ENCODE measurements around the gene DEPDC1. TPM values are rescaled to one million over a fixed set of nuclear protein-coding genes. Genes with fewer than 3 reads are reported as not detected.
"Not testable (repeated sequence)": the region's sequence is repeated elsewhere in the genome, so short reads cannot be mapped to it uniquely, and the experiment has no call there.

The DEPDC1 gene
- total RNA-seq, 4 donors from 2014 or later, result 0.11 TPM; not detected in 3

- intact Hi-C loops (cut with DNase I; ENCODE audit: low total_unique reads), result no loop called here
- TF ChIP-seq CTCF (IDR thresholded peaks at IDR 0.05 in 4 of 5, conservative IDR thresholded peaks at IDR 0.05 in 1 of 5) (no peak), POLR2A (IDR thresholded peaks at IDR 0.05) (no peak)
- H3K27me3 ChIP-seq, result no peaks in the 10 kb centered on the region
- peaks cover 10 to 19% of the 10 kb centered on the region in 2 donors for H3K4me1 ChIP-seq
- DNase-seq (no peak), ATAC-seq (no peak)
- in situ Hi-C loops (cut with MboI; ENCODE audit: low sequenced_read_pairs in 4 of 4), result no loop called here
- H3K36me3 ChIP-seq, result no peaks in the 10 kb centered on the region
- H3K9me3 ChIP-seq, result no peaks in the 10 kb centered on the region
- H3K4me3 ChIP-seq, result no peak overlapping the region
- H3K27ac ChIP-seq, result no peak overlapping the region
These were observed 1.4 kb downstream of the DEPDC1 start for GRCh38 chr1:68495532-68495931.

DNA sequence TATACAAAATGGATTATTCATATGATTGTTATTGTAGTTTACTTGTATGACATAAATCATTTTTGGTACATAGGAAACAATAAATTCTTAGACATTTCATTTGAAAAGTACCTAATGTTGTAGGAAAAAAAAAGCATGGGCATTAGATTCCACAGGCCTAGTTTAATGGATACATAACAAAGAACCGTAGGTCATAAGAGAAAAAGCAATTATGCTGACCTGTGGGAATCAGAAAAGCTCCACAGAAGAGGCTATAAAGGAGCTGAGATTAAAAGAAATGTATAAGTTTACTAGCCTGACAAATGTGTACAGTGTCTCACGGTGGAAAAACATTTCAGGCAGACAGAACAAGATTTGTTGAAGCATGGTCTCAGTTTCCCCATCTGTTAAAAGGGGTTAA is 3.7 kb downstream of the DEPDC1 start:
- in situ Hi-C loops (cut with MboI; ENCODE audit: low sequenced_read_pairs in 4 of 4) (no loop called here), intact Hi-C loops (cut with DNase I; ENCODE audit: low total_unique reads) (no loop called here)
- no peak overlapping the region for H3K4me3 ChIP-seq
- H3K27me3 ChIP-seq, result no peaks in the 10 kb centered on the region
- H3K27ac ChIP-seq, result no peak overlapping the region
- no peaks in the 10 kb centered on the region for H3K36me3 ChIP-seq
- no peaks in the 10 kb centered on the region for H3K9me3 ChIP-seq
- H3K4me1 ChIP-seq, result peaks cover 10 to 19% of the 10 kb centered on the region in 2 donors
- TF ChIP-seq POLR2A (IDR thresholded peaks at IDR 0.05), result no peak
- TF ChIP-seq CTCF (IDR thresholded peaks at IDR 0.05 in 4 of 5, conservative IDR thresholded peaks at IDR 0.05 in 1 of 5), result no peak
- DNase-seq (no peak), ATAC-seq (no peak)

- peaks cover 10 to 13% of the 10 kb centered on the region in 2 donors for H3K4me1 ChIP-seq
- H3K27ac ChIP-seq; H3K27me3 ChIP-seq; H3K9me3 ChIP-seq; intact Hi-C loops (cut with DNase I; ENCODE audit: low total_unique reads); H3K4me3 ChIP-seq; ATAC-seq; DNase-seq; H3K36me3 ChIP-seq; in situ Hi-C loops (cut with MboI; ENCODE audit: low sequenced_read_pairs in 4 of 4): not testable (repeated sequence)
These were observed 4.6 kb downstream of the DEPDC1 start for GRCh38 chr1:68492255-68492654.

- no peak for ATAC-seq
- intact Hi-C loops (cut with DNase I; ENCODE audit: low total_unique reads), result no loop called here
- DNase-seq, result no peak
- no peaks in the 10 kb centered on the region for H3K27me3 ChIP-seq
- in situ Hi-C loops (cut with MboI; ENCODE audit: low sequenced_read_pairs in 4 of 4), result no loop called here
- TF ChIP-seq POLR2A (IDR thresholded peaks at IDR 0.05), result no peak
- no peak for TF ChIP-seq CTCF (IDR thresholded peaks at IDR 0.05 in 4 of 5, conservative IDR thresholded peaks at IDR 0.05 in 1 of 5)
- H3K4me3 ChIP-seq, result no peak overlapping the region
- no peaks in the 10 kb centered on the region for H3K9me3 ChIP-seq
- no peaks in the 10 kb centered on the region for H3K36me3 ChIP-seq
- no peak overlapping the region for H3K27ac ChIP-seq
- H3K4me1 ChIP-seq, result no peaks in the 10 kb centered on the region
These were observed 6.7 kb downstream of the DEPDC1 start for GRCh38 chr1:68490046-68490651.

GRCh38 chr1:68485431-68486022 is 11.4 kb downstream of the DEPDC1 start:
- no peaks in the 10 kb centered on the region for H3K36me3 ChIP-seq
- TF ChIP-seq CTCF (IDR thresholded peaks at IDR 0.05 in 4 of 5, conservative IDR thresholded peaks at IDR 0.05 in 1 of 5) (no peak), POLR2A (IDR thresholded peaks at IDR 0.05) (no peak)
- no peak for ATAC-seq
- H3K4me1 ChIP-seq, result no peaks in the 10 kb centered on the region
- no peak overlapping the region for H3K27ac ChIP-seq
- H3K4me3 ChIP-seq, result no peak overlapping the region
- DNase-seq, result no peak
- intact Hi-C loops (cut with DNase I; ENCODE audit: low total_unique reads), result no loop called here
- H3K9me3 ChIP-seq, result no peaks in the 10 kb centered on the region
- no peaks in the 10 kb centered on the region for H3K27me3 ChIP-seq
- in situ Hi-C loops (cut with MboI; ENCODE audit: low sequenced_read_pairs in 4 of 4), result no loop called here

All from gastrocnemius medialis (tissue), 4 donors.